ENCODE measurements around the gene GAS6.

GAS6 gene

DNA sequence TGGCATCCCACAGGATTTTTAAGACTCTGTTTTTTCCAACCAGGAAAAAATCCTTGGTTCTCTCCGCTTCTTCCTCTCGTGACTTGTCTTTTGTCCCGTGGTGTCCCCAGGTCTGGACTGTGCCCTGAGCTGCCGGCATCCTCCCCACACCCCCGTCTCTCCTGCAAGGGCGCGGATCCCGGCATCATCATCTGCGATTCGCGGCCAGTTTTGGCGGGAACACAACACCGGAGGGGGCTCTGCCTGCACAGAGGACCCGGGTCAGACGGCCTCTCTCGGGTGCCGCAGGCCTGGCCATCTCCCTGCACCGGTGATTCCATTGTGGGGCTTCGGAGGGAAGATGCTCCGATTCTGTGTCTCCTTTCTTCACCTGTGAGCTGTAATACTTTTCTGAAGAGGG is 18.8 kb upstream of the GAS6 start:
- Histone ChIP-seq H3K27me3 (ENCODE audit: low read depth) (no peaks in the 10 kb centered on the region), H3K9me3 (no peaks in the 10 kb centered on the region), H3K4me1 (no peaks in the 10 kb centered on the region), H3K36me3 (replicated peaks) (no peaks in the 10 kb centered on the region), H3K4me3 (no peak overlapping the region)
- in situ Hi-C loops (cut with MboI; ENCODE audit: low sequenced_read_pairs), result no loop called here
- DNase-seq (ENCODE audit: low spot score in 2 of 2), result no peak

DNA sequence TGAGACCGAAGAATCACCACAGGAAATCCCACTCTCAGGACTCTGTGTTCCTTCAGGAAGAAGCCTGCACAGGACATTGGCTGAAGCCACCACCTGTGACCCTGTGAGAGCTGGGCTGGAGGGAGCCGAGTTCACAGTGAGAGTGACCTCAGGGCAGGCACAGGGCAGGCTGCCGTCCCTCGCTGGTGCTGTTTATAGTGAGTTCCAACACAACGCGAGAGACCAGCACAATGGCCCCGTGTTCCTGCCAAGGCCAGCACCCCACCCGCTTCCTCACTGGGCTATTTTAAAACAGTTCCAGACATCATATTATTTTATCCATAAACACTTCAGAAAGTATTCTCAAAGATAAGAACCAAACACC is 18.4 kb upstream of the GAS6 start:
- in situ Hi-C loops (cut with MboI; ENCODE audit: low sequenced_read_pairs), result no loop called here
- no peaks in the 10 kb centered on the region for H3K4me1 ChIP-seq
- no peak for DNase-seq (ENCODE audit: low spot score in 2 of 2)

DNA sequence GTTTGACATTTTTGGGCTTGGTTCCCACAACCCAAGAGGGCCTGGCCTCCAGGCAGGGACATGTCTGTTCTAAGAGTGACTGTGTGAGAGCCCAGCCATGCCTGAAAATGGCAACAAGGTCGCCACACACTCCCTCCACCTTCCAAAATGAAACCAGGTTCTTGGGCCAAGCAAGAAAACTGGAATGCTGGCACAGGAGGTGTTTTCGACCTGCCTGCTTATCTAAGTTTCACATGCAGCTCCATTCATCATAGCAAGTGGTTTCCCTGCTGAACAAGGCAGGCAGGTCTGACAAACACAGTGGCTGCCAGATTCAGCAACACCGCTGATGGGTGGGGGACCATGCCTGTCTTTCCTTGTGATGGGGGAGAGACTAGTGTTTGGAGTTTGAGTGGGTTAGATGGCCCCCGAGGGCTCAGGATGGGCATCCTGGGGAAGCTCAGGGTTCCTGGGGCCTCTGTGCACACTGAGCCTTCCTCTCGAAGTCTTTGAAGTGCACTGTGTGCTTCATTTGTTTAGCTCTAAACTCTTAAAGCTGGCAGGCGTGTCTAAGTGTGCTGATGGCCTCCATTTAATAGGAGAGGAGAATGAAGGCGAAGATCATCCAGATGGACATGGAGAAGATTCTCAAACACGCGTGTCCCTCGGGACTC is 17.9 kb upstream of the GAS6 start:
- Histone ChIP-seq H3K9me3 (no peaks in the 10 kb centered on the region), H3K27me3 (ENCODE audit: low read depth) (no peaks in the 10 kb centered on the region), H3K36me3 (replicated peaks) (no peaks in the 10 kb centered on the region), H3K4me3 (no peak overlapping the region), H3K4me1 (no peaks in the 10 kb centered on the region)
- in situ Hi-C loops (cut with MboI; ENCODE audit: low sequenced_read_pairs), result no loop called here
- no peak for DNase-seq (ENCODE audit: low spot score in 2 of 2)

More for the DNA sequence above, 18.4 kb upstream of the GAS6 start:
- H3K4me3 ChIP-seq, result no peak overlapping the region
- H3K27me3 ChIP-seq (ENCODE audit: low read depth), result no peaks in the 10 kb centered on the region
- no peaks in the 10 kb centered on the region for H3K9me3 ChIP-seq
- no peaks in the 10 kb centered on the region for H3K36me3 ChIP-seq (replicated peaks)

DNA sequence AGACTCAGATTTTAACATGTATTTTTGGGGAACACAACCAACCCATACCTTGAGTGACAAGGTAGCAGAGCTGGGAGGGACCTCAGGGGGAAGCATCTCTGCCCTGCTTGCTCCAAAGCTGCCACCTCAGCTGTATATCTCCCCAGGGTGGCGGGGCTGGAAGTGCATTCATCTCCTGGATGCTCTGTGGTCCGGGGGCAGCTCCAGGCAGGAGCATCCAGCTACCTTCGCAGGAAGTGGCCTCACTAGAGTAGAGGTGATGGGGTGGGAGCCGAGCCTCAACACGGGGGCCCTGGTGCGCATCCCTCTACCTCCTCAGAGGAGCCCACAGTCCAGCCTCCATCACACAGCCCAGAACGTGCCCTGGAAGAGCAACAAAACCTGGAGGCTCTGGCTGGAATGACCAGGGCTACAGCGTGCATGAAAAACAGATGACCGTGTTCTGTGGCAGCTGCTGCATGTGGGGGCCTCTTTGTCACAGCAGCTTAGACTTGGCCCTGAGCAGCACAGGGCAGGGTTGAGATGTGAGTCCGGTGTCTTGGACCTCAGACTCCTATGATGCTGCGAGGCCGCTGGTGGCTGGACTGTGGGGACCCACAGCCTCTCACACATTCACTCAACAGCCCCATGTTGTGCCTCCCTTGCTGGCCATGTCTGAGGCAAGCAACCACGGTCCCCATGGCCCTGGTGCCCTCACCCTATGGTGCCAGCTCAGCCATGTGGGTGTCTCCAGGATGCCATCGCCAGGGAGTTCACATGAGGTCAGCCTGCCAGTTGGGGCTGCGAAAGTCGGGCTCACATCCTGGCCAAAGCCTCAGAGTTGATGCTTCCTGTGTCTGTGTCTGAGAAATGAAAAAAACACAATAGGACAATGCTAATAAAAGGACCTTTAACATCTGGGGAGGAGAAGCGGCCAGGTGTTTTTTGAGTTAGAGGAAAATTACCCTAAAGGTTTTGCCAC is 17.1 kb upstream of the GAS6 start:
- in situ Hi-C loops (cut with MboI; ENCODE audit: low sequenced_read_pairs), result no loop called here
- Histone ChIP-seq H3K4me1 (no peaks in the 10 kb centered on the region), H3K4me3 (no peak overlapping the region), H3K9me3 (no peaks in the 10 kb centered on the region), H3K36me3 (replicated peaks) (no peaks in the 10 kb centered on the region), H3K27me3 (ENCODE audit: low read depth) (no peaks in the 10 kb centered on the region)
- no peak for DNase-seq (ENCODE audit: low spot score in 2 of 2)

DNA sequence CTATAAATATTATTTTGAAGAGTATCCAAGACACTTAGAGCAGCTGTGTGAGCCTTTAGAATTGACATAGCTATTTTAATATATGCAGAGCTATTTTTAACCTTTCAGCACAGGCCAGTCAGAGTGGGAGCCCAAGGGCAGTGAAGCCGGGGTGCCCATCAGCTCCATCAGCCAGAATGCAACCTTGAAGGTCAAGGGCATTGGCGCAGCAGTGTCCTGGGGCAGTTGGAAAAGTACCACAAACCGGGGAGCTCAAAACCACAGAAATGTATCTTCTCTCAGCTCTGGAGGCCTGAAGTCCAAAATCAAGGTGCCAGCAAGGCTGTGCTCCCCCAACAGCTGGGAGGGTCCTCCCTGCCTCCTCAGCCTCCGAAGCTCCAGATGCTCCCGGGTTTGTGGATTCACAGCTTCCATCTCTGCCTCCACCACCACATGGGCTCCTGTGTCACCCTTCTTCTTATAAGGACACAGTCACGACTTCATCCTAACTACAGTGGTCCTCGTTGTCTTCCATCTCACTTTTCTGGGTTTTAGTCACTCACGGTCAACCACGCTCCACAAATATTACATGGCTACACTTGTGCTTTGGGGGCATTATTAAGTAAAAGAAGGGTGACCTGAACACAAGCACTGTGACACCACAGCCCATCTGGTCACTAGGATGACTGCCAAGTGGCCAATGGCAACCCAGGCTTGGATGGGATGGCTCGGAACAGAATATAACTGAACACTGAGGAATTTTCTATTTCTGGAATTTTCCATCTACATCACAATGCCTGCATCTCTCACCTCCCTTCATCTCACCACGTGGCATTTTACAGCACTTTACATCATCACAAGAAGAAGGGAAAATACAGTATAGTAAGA is 15.9 kb upstream of the GAS6 start:
- no peak for DNase-seq (ENCODE audit: low spot score in 2 of 2)
- in situ Hi-C loops (cut with MboI; ENCODE audit: low sequenced_read_pairs), result no loop called here
- Histone ChIP-seq H3K4me3 (no peak overlapping the region), H3K27me3 (ENCODE audit: low read depth) (no peaks in the 10 kb centered on the region), H3K9me3 (no peaks in the 10 kb centered on the region), H3K36me3 (replicated peaks) (no peaks in the 10 kb centered on the region), H3K4me1 (no peaks in the 10 kb centered on the region)

DNA sequence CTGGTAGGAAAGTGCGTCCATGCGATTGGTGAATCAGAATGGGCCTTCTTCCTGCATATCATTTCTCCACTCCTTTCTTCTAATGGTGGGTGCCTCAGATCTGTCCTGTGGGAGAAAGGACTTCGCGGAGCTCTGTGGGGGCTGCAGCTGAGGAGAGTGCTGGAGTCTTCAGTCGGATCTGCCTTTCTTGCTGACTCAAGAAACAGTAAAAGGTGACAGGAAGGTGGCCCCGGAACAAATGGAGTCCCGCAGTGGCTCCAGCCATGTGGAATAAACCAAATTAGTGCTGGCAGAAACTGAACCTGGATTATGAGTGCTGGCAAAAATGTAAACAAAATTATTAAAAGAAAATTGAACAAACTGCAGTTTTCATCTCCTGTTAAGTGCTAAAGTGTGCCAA is 15.1 kb upstream of the GAS6 start:
- no peak for DNase-seq (ENCODE audit: low spot score in 2 of 2)
- Histone ChIP-seq H3K4me1 (no peaks in the 10 kb centered on the region), H3K9me3 (no peaks in the 10 kb centered on the region), H3K27me3 (ENCODE audit: low read depth) (no peaks in the 10 kb centered on the region), H3K36me3 (replicated peaks) (no peaks in the 10 kb centered on the region), H3K4me3 (no peak overlapping the region)
- in situ Hi-C loops (cut with MboI; ENCODE audit: low sequenced_read_pairs), result no loop called here

DNA sequence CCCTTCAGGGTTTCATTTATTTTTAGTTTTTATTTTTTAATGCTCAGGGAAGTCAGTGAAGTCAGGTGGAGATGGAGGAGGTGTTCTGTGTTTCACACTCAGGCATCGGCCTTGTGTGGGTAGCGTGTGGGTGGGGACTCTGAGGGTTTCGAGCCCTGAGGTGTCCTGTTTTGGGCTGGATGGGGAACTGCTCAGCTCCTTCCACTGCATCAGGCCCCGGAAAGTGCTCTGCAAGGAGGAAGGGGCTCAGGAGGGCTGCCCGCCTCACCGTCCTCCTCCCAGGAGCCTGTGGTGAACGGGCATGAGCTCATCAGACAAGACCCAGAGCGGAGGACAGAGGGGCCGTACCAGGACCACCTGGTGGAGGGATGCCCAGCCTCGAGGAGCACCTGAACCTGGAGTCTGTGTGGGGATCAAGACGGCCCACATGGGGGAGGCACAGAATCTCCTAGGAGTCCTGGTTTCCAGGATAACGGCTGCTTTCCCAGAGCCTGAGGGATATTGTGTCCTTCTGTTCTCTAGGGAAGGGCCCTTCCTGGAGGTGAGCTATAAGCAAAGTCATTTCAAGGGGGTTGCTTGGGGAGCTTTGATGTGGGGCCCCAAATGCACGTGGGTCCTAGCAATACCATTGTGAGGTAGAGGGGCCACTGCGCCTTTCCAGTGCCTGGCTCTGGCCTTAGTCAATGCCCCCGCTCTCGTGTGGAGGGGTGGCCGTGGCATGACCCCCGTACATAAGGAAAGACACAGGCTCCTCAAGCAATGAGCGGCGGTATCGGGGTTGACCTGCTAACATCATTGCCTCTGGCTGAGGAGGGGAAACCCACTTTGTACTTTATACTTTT is 13.5 kb upstream of the GAS6 start:
- Histone ChIP-seq H3K9me3 (no peaks in the 10 kb centered on the region), H3K4me3 (no peak overlapping the region), H3K36me3 (replicated peaks) (no peaks in the 10 kb centered on the region), H3K27me3 (ENCODE audit: low read depth) (0 out of 2 replicates have a peak, but pooled peaks cover 2% of the 10 kb centered on the region), H3K4me1 (no peaks in the 10 kb centered on the region)
- no peak for DNase-seq (ENCODE audit: low spot score in 2 of 2)
- in situ Hi-C loops (cut with MboI; ENCODE audit: low sequenced_read_pairs), result no loop called here

DNA sequence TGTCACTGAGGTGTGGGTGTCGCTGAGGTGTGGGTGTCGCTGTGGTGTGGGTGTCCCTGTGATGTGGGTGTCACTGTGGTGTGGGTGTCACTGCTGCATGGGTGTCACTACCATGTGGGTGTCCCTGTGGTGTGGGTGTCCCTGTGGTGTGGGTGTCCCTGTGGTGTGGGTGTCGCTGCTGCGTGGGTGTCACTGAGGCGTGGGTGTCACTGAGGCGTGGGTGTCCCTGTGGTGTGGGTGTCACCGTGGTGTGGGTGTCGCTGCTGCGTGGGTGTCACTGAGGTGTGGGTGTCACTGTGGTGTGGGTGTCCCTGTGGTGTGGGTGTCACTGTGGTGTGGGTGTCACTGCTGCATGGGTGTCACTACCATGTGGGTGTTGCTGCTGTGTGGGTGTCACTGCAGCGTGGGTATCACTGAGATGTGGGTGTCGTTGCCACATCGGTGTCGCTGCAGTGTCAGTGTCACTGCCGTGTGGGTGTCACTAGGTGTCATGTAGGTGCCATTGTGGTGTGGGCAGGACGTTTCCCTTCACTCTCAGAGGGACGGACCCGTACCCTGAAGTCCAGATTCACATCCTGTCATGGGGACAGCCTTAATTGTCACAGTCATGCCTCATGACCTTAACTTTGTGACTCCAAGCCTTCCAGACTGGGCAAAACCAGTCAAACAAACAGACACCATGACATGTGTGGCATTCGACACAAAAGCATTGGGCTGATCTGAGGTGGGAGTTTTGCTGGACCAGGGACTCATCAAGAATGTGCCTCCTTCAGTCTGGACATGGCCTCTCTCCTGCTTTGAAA is 12.7 kb upstream of the GAS6 start:
- Histone ChIP-seq H3K27me3 (ENCODE audit: low read depth) (0 out of 2 replicates have a peak, but pooled peaks cover 3% of the 10 kb centered on the region), H3K36me3 (replicated peaks) (no peaks in the 10 kb centered on the region), H3K4me3 (no peak overlapping the region), H3K4me1 (no peaks in the 10 kb centered on the region), H3K9me3 (no peaks in the 10 kb centered on the region)
- in situ Hi-C loops (cut with MboI; ENCODE audit: low sequenced_read_pairs), result no loop called here
- DNase-seq (ENCODE audit: low spot score in 2 of 2), result no peak

DNA sequence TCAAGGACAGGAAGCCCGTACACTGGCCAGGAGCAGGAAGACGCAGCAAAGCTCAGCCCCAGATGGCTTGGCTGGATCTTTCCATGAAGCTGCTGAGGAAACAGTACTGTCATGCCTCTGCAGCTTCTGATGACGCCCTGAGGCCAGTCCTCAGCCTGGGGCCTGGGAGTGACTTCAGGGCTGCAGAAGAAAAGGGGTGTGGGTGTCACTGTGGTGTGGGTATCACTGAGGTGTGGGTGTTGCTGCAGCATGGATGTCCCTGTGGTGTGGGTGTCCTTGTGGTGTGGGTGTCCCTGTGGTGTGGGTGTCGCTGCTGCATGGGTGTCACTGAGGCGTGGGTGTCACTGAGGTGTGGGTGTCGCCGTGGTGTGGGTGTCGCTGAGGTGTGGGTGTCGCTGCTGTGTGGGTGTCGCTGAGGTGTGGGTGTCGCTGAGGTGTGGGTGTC is 12.0 kb upstream of the GAS6 start:
- H3K4me1 ChIP-seq, result no peaks in the 10 kb centered on the region
- H3K27me3 ChIP-seq (ENCODE audit: low read depth), result 0 out of 2 replicates have a peak, but pooled peaks cover 3% of the 10 kb centered on the region
- in situ Hi-C loops (cut with MboI; ENCODE audit: low sequenced_read_pairs), result no loop called here
- H3K4me3 ChIP-seq, result no peak overlapping the region
- H3K9me3 ChIP-seq, result no peaks in the 10 kb centered on the region
- H3K36me3 ChIP-seq (replicated peaks), result no peaks in the 10 kb centered on the region
- no peak for DNase-seq (ENCODE audit: low spot score in 2 of 2)

DNA sequence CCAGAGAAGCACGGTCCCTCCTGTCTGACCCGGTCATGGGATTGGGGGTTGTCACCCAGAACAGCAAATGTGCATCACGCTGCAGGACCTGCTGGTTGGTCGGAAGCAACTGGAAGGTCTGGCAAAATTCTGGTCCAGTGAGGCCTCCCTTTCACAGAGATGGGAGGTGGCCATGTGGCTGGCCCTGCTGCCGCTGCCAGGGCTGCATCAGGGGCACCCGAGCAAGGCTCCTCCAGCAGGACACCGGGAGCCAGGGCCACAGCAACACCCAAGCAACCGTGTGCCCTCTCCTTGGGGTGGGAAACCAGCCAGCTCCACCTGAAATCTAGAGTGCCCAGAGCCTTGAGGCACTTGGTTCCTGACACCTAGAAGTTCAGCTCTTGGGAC is 11.5 kb upstream of the GAS6 start:
- Histone ChIP-seq H3K4me3 (no peak overlapping the region), H3K4me1 (no peaks in the 10 kb centered on the region), H3K27me3 (ENCODE audit: low read depth) (0 out of 2 replicates have a peak, but pooled peaks cover 3% of the 10 kb centered on the region), H3K9me3 (no peaks in the 10 kb centered on the region), H3K36me3 (replicated peaks) (no peaks in the 10 kb centered on the region)
- DNase-seq (ENCODE audit: low spot score in 2 of 2), result no peak
- in situ Hi-C loops (cut with MboI; ENCODE audit: low sequenced_read_pairs), result no loop called here

DNA sequence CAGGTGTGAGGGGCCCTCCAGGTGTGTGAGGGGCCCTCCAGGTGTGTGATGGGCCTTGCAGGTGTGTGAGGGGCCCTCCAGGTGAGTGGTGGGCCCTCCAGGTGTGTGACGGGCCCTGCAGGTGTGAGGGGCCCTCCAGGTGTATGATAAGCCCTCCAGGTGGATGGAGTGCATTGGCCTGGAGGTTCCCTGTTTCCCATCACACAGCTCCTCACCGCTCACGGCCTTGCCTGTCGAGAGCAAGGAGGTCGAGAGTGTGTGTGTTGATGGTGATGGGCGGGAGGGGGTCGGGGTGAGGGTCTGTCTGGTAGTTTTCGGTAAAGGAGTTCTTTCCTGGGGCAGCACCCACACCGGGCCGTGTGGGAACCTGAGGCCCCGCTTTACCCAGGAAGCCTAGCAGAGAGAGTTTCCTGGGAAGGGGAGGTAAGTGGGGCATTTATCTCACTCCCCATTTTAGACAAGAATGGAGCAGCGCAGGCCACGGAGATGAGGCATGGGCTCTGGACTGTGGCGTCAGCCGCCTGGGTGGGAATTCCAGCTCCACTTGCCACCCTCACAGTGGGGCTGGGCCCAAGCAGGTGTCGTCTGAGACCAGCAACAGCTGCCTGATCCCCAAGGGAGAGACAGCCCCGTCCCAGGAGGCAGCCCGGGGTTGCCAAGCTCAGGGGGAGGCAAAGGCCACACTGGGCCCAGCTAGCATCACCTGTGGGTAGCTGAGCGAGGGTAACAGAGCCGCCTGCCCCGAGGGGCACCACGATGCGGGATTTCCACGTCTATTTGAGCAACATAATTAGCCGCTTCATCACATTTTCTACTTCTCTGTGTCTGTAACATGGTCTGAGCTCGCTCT is 10.9 kb upstream of the GAS6 start:
- no peak overlapping the region for H3K4me3 ChIP-seq
- in situ Hi-C loops (cut with MboI; ENCODE audit: low sequenced_read_pairs), result no loop called here
- H3K27me3 ChIP-seq (ENCODE audit: low read depth), result 0 out of 2 replicates have a peak, but pooled peaks cover 3% of the 10 kb centered on the region

DNA sequence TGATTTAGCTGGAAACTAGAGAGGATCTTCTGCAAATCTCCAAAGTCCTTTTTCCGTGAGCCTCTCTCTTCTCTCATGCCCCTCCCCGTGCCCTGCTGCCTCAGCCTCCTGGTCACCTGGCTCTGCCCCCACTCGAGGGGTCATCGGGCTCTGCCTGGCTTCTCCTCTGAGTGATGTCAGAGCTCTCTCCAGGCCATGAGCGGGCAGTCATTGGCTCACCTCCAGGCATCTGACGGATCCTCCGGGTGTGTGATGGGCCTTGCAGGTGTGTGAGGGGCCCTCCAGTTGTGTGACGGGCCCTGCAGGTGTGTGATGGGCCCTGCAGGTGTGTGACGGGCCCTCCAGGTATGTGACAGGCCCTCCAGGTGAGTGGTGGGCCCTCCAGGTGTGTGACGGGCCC is 10.3 kb upstream of the GAS6 start:
- DNase-seq (ENCODE audit: low spot score in 2 of 2), result no peak
- H3K36me3 ChIP-seq (replicated peaks), result no peaks in the 10 kb centered on the region
- no peaks in the 10 kb centered on the region for H3K4me1 ChIP-seq
- no peaks in the 10 kb centered on the region for H3K9me3 ChIP-seq
- 0 out of 2 replicates have a peak, but pooled peaks cover 3% of the 10 kb centered on the region for H3K27me3 ChIP-seq (ENCODE audit: low read depth)
- in situ Hi-C loops (cut with MboI; ENCODE audit: low sequenced_read_pairs), result no loop called here
- H3K4me3 ChIP-seq, result no peak overlapping the region

More for the DNA sequence above, 10.9 kb upstream of the GAS6 start:
- Histone ChIP-seq H3K9me3 (no peaks in the 10 kb centered on the region), H3K4me1 (no peaks in the 10 kb centered on the region), H3K36me3 (replicated peaks) (no peaks in the 10 kb centered on the region)
- no peak for DNase-seq (ENCODE audit: low spot score in 2 of 2)

Data from HAP-1 (cell line).